ENCODE measurements around the gene WDFY4.

Gene WDFY4

DNA sequence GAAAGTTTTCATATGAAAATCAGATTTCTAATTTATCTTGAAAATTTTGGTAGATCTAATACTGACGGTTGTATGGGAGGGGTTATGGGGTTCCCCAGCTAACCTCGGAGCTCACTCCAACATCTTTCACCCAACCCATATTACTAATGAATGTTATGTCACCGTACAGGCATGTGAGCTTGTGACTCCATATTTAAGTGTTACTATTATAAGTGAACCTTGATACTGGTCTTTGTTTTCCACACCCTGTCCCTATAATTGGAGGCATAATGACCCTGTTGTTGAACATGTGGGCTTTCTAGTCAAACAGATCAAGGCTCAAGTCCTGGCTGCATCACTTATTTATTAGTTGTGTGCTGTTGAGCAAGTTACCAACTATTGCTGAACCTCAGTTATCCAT, 27.2 kb downstream of the WDFY4 start:
- no peak for FAIRE-seq

DNA sequence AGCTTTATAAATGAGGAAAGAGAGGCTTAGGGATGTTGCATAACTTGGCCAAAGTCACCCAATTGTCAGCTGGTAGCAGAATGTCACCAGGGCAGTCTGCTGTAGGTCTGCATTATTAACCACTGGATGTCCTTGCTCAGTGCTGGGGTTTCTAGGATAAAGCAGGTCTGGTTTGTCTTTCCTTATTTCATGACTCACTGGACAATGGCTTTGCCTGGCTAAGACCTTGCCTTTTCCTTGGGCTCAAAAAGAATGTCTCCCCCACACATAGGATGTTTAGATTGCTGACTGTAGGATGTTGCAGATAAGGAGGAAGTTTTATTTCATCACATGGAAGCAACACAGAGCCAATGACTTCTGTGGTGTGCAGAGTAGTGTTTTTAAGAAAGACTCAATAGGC, 29.4 kb downstream of the WDFY4 start:
- no peak for DNase-seq (ENCODE audit: low spot score)
- FAIRE-seq: no peak

More for the DNA sequence above, 27.2 kb downstream of the WDFY4 start:
- no peak for DNase-seq (ENCODE audit: low spot score)

GRCh38 chr10:48716416-48716815, 31.7 kb downstream of the WDFY4 start:
- FAIRE-seq (no peak), DNase-seq (ENCODE audit: low spot score) (no peak)

DNA sequence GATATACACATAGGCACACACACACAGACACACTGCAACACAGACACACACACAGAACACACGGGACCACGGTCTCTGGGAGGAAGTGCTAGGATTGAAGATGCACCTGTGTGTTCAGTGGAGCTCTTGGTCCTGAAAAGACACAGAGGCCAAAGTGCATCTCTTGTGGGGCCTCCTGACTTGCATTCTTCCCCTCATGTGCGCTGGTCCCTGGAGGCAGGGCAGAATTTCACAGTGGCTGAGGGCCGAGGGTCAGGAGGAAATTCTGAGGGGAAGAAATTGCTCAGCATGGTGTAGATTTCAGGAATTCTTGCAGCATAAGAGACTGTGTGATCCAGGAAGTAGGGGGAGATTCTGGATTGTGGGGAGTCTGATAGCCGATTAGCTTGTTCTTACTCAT, 35.9 kb downstream of the WDFY4 start:
- DNase-seq (ENCODE audit: low spot score) (no peak), FAIRE-seq (no peak)

- no peak for DNase-seq (ENCODE audit: low spot score)
- FAIRE-seq: no peak
Measured at GRCh38 chr10:48722153-48723145, 37.8 kb downstream of the WDFY4 start.

- FAIRE-seq (no peak), DNase-seq (ENCODE audit: low spot score) (no peak)
Measured at GRCh38 chr10:48724127-48724526, 39.5 kb downstream of the WDFY4 start.

DNA sequence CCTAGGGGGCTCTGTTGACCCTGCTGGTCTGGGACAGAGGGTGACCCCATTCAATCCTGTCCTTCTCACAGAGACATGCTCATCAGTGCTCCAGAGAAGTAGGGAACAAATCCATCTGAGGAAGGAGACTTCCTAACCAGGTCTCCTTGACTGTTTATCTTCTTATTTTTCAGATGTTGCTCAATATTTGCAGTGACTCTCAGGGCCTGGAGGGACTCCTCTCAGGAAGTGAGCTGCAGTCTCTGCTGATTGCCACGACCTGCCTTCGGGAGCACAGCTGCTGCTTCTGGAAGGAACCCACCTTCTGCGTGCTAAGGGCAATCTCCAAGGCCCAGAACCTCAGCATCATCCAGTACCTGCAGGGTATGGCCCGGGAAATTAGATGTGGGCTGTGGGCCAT, 41.0 kb downstream of the WDFY4 start:
- FAIRE-seq (no peak), DNase-seq (ENCODE audit: low spot score) (no peak)

DNA sequence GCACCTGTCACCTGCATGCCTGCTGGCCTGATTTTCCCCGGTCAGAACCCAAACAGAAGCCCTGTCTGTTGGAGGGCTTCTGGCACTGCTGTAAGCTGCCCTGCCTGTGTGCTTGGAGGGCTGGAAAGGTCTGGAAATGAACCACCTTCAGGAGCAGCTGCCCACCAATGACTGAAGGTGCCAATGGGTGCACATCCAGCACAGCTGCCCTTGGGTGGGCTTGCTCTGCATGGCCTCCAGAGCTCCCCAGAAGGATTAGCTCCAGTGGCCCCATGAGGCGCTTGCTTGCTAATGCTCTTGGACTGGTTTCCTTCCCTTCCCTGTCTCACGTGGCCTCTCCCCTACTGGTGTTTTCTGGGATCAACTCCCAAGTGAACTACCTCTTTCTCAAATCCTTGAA, 43.2 kb downstream of the WDFY4 start:
- DNase-seq (ENCODE audit: low spot score) (no peak), FAIRE-seq (no peak)

GRCh38 chr10:48729222-48729621, 44.5 kb downstream of the WDFY4 start:
- DNase-seq (ENCODE audit: low spot score) (no peak), FAIRE-seq (no peak)

- DNase-seq (ENCODE audit: low spot score): no peak
- no peak for FAIRE-seq
Measured at GRCh38 chr10:48729941-48730457, 45.3 kb downstream of the WDFY4 start.

- FAIRE-seq (no peak), DNase-seq (ENCODE audit: low spot score) (no peak)
Measured at GRCh38 chr10:48731141-48731540, 46.5 kb downstream of the WDFY4 start.

GRCh38 chr10:48731654-48732053, 47.0 kb downstream of the WDFY4 start:
- DNase-seq (ENCODE audit: low spot score): no peak
- FAIRE-seq: no peak

DNA sequence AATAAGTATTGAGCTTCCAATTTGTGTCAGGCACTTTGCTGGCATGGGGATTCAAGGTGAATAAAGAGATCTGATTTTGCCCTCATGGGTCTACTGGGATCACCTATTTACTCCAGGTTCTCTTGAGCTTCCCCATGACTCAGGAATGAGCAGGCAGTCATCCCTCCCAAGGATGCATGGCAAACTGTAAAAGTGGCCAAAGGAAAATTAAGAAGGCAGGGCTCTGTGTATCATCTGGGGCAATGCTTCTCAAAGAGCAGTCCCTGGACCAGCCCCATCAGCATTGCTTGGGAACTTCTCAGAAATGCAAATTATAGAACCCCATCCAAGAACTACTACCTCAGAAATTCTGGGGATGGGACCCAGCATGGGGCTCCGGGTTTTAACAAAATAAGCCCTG, 48.7 kb downstream of the WDFY4 start:
- no peak for FAIRE-seq
- DNase-seq (ENCODE audit: low spot score): no peak

GRCh38 chr10:48735836-48736390, 51.2 kb downstream of the WDFY4 start:
- no peak for FAIRE-seq
- DNase-seq (ENCODE audit: low spot score): no peak

- DNase-seq (ENCODE audit: low spot score): no peak
- FAIRE-seq: no peak
Measured at GRCh38 chr10:48736596-48736995, 51.9 kb downstream of the WDFY4 start.

- FAIRE-seq (no peak), DNase-seq (ENCODE audit: low spot score) (no peak)
Measured at GRCh38 chr10:48737886-48738285, 53.2 kb downstream of the WDFY4 start.

DNA sequence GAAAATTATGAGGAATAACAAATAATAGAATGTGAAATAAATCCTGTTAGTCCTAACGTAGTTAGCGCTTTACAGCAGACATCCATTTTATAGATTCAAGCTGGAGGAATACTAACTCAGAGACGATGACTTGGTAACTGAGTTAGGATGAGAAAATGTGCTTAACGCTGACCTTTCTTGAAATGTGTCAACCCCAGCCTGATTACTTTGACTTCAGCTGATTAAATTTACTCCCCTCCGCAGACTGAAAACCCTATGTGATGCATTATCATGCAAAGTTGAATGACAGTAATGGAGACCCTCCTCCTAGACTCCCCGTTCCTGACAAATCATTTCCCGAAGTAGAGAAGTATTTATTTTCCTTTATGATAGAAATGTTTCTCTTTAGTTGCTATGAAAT, 54.5 kb downstream of the WDFY4 start:
- FAIRE-seq (no peak), DNase-seq (ENCODE audit: low spot score) (no peak)

DNA sequence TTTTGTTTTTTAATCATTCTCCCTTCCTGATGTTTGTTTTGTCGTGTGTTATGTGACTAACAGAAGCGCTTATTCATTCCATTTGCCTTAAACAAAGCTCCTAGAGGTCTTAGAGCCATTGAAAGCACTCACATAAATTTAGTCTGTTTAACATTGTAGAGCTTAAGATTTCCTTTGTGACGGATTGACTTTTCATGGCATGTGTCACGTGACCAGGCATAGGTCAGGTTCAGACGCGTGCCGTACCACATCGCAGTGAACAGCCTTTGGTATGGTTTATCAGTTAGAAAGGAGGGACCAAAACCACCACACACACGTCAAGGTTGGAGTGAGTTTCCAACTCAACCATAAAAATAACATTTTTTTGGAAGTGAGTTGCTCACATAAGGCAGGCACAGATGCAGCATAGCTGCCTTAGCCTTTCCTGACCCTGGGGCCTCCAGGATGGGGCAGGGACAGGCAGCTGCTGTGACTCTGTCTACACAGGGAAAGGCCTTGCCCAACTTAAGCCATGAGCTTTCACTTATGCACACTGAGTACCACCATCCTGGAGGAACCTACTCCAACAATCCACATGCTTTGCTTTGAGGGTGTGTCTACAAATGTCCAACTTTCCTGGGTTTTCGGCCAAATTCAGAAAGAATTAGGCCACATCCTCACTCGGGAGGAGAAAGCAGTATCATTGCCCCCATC, 55.5 kb downstream of the WDFY4 start:
- no peak for FAIRE-seq

GRCh38 chr10:48740988-48741387, 56.3 kb downstream of the WDFY4 start:
- FAIRE-seq (no peak), DNase-seq (ENCODE audit: low spot score) (no peak)

More for the DNA sequence above, 55.5 kb downstream of the WDFY4 start:
- no peak for DNase-seq (ENCODE audit: low spot score)

- DNase-seq (ENCODE audit: low spot score): no peak
- FAIRE-seq: no peak
Measured at GRCh38 chr10:48742891-48743860, 58.5 kb downstream of the WDFY4 start.

- FAIRE-seq (no peak), DNase-seq (ENCODE audit: low spot score) (no peak)
Measured at GRCh38 chr10:48744587-48744986, 59.9 kb downstream of the WDFY4 start.
